Stimulated activated CD8-positive, alpha-beta memory T cell treated with anti-CD3 and anti-CD28 coated beads, Interleukin-12 subunit alpha, Interleukin-12 subunit beta, amount 100 ng/mL, for 4 hours (primary cell): Measurements from ENCODE around the gene ZCCHC7.
"Not testable (repeated sequence)": the region's sequence is repeated elsewhere in the genome, so short reads cannot be mapped to it uniquely, and the experiment has no call there.

Experiments used
- DNase-seq: peaks from one replicate; pipeline ENCODE4 v3.0.0-alpha.2; 2020; ENCODE audit warnings: low read depth

Gene ZCCHC7

GRCh38 chr9:37295178-37295577, 174.8 kb downstream of the ZCCHC7 start:
- DNase-seq, result no peak

GRCh38 chr9:37295796-37296195, 175.4 kb downstream of the ZCCHC7 start:
- no peak for DNase-seq

- no peak for DNase-seq
Observed at GRCh38 chr9:37297592-37297991, 177.2 kb downstream of the ZCCHC7 start.

GRCh38 chr9:37300620-37301019, 180.2 kb downstream of the ZCCHC7 start:
- DNase-seq, result no peak

- no peak for DNase-seq
Observed at GRCh38 chr9:37301042-37301853, 180.9 kb downstream of the ZCCHC7 start.

GRCh38 chr9:37301854-37302172, 181.4 kb downstream of the ZCCHC7 start:
- DNase-seq, result no peak

GRCh38 chr9:37302277-37302676, 181.9 kb downstream of the ZCCHC7 start:
- DNase-seq, result no peak

GRCh38 chr9:37303272-37303671, 182.9 kb downstream of the ZCCHC7 start:
- not testable (repeated sequence) for DNase-seq

- DNase-seq, result no peak
Observed at GRCh38 chr9:37309136-37309535, 188.8 kb downstream of the ZCCHC7 start.

- no peak for DNase-seq
Observed at GRCh38 chr9:37311938-37312708, 191.7 kb downstream of the ZCCHC7 start.

GRCh38 chr9:37324261-37324683, 203.9 kb downstream of the ZCCHC7 start:
- no peak for DNase-seq

GRCh38 chr9:37324691-37325490, 204.5 kb downstream of the ZCCHC7 start:
- no peak for DNase-seq

GRCh38 chr9:37325778-37326177, 205.4 kb downstream of the ZCCHC7 start:
- DNase-seq, result no peak

GRCh38 chr9:37327553-37327952, 207.2 kb downstream of the ZCCHC7 start:
- no peak for DNase-seq

- no peak for DNase-seq
Observed at GRCh38 chr9:37328556-37329227, 208.3 kb downstream of the ZCCHC7 start.

GRCh38 chr9:37329576-37329975, 209.2 kb downstream of the ZCCHC7 start:
- no peak for DNase-seq

GRCh38 chr9:37331871-37332270, 211.5 kb downstream of the ZCCHC7 start:
- no peak for DNase-seq

GRCh38 chr9:37332578-37332977, 212.2 kb downstream of the ZCCHC7 start:
- DNase-seq, result no peak

- DNase-seq, result no peak
Observed at GRCh38 chr9:37333288-37333687, 212.9 kb downstream of the ZCCHC7 start.

- no peak for DNase-seq
Observed at GRCh38 chr9:37335238-37335637, 214.9 kb downstream of the ZCCHC7 start.

- DNase-seq, result no peak
Observed at GRCh38 chr9:37336150-37336549, 215.8 kb downstream of the ZCCHC7 start.

GRCh38 chr9:37337301-37337890, 217.0 kb downstream of the ZCCHC7 start:
- DNase-seq, result no peak
